Measurements from ENCODE around the gene PRSS16.

The PRSS16 gene

DNA sequence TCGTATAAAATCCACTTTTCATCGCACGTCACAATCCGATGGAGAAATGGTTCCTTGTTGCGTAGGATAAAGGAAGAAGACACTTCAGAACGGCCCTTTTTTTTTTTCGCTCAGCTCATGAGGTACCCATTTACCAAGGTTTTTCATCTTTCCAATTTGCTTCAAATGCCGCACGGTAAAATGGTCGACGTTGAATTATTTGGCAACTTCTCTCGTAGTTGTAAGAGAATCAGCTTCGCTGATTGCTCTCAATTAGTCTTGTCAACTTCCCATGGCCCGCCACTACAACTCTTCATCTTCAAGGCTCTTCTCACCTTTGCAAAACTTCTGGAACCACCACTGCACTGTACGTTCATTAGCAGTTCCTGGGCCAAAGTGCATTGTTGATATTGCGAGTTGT is 35.8 kb downstream of the PRSS16 start:
- TF ChIP-seq, protein P1, sequence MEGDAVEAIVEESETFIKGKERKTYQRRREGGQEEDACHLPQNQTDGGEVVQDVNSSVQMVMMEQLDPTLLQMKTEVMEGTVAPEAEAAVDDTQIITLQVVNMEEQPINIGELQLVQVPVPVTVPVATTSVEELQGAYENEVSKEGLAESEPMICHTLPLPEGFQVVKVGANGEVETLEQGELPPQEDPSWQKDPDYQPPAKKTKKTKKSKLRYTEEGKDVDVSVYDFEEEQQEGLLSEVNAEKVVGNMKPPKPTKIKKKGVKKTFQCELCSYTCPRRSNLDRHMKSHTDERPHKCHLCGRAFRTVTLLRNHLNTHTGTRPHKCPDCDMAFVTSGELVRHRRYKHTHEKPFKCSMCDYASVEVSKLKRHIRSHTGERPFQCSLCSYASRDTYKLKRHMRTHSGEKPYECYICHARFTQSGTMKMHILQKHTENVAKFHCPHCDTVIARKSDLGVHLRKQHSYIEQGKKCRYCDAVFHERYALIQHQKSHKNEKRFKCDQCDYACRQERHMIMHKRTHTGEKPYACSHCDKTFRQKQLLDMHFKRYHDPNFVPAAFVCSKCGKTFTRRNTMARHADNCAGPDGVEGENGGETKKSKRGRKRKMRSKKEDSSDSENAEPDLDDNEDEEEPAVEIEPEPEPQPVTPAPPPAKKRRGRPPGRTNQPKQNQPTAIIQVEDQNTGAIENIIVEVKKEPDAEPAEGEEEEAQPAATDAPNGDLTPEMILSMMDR (IDR thresholded peaks at IDR 0.05; ENCODE audit: extremely low read depth, insufficient read depth, missing control alignments) = no peak
- in situ Hi-C loops (cut with MboI; ENCODE audit: low pct_unique_long_range_greater_than_20kb, low sequenced_read_pairs, unreplicated experiment) = no loop called here
- no peak for DNase-seq (ENCODE audit: low spot score)

DNA sequence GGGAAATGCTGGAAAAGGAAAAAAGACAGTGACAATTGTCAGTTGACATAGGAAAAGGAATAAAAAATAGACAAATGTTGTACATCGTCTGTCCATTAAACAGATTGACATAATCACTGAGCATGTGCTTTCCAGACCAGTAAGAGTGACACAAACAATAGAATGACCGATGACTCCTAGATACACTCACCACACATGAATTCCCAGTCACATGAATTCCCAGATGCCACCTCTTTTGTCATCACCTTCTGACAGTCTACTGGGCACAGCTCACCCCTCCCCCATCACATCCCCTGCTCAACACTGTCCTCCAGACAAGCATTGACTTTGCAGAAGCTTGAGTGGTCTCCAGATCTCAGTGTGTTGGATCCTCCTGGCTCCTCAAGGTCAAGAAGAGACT is 38.6 kb downstream of the PRSS16 start:
- in situ Hi-C loops (cut with MboI; ENCODE audit: low pct_unique_long_range_greater_than_20kb, low sequenced_read_pairs, unreplicated experiment) = no loop called here
- DNase-seq (ENCODE audit: low spot score) = no peak
- TF ChIP-seq, protein P1 (IDR thresholded peaks at IDR 0.05; ENCODE audit: extremely low read depth, insufficient read depth, missing control alignments) = no peak

DNA sequence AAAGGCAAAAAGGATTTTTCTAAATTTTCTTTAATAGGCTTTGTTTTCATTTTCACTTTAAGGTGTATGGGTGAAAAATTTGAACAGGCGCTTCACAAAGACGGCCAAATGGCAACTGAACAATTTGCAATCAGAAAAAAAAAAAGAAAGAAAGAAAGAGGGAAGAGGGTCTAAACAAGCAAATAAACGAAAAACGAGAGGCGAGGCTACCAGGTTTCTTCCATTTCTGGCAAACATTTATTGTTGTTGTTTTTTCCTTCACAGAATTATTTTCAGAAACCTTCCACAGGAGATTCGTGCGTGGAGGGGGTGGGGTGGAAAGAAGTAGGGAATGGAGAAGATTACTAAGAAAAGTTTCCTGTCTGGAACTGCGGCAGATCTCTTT is 40.2 kb downstream of the PRSS16 start:
- in situ Hi-C loops (cut with MboI; ENCODE audit: low pct_unique_long_range_greater_than_20kb, low sequenced_read_pairs, unreplicated experiment) = no loop called here
- TF ChIP-seq, protein P1 (IDR thresholded peaks at IDR 0.05; ENCODE audit: extremely low read depth, insufficient read depth, missing control alignments) = no peak
- no peak for DNase-seq (ENCODE audit: low spot score)

DNA sequence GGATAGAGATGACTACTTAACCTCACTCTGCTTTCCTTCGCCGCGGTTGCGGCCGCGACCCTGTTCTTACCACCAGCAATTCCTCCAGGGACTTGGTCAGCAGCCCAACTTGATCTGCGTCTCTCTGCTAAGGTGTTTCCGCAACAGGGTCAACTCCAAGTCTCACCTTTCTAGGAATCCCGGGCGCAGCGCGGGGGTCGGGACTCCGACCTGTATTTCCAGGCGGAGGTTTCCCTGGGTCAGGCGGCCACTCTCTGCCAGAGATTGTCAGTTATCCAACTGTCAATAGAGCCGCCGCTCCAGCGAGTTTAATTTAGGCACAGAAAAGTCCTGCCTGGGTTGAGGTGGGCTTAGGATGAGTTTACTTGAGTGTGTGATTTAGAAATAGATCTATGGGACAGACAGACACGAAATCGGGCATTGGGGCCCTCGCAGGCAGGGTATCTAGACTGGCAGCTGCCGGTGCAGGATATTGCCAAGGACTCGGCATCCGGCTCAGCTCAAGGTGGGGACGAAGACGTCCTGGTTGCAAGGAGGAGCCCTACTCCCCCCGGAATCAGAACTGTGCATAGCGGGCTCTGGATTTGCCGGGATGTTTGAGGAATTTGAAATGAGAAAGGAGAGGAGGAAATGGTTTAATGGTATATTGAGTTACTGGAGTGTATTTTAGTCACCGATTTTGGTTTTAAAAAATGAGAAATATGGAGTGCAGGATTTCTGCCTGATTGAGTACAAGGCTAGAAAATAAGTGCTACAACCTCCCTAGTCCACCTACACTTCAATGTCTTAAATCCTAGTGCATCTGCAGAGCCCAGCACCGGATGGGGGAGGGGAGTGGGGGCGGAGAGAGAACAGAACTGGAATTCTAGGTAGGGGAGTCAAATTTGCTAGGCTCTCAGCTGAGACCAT is 40.9 kb downstream of the PRSS16 start:
- TF ChIP-seq, protein P1 (IDR thresholded peaks at IDR 0.05; ENCODE audit: extremely low read depth, insufficient read depth, missing control alignments) = no peak
- in situ Hi-C loops (cut with MboI; ENCODE audit: low pct_unique_long_range_greater_than_20kb, low sequenced_read_pairs, unreplicated experiment) = no loop called here
- no peak for DNase-seq (ENCODE audit: low spot score)

DNA sequence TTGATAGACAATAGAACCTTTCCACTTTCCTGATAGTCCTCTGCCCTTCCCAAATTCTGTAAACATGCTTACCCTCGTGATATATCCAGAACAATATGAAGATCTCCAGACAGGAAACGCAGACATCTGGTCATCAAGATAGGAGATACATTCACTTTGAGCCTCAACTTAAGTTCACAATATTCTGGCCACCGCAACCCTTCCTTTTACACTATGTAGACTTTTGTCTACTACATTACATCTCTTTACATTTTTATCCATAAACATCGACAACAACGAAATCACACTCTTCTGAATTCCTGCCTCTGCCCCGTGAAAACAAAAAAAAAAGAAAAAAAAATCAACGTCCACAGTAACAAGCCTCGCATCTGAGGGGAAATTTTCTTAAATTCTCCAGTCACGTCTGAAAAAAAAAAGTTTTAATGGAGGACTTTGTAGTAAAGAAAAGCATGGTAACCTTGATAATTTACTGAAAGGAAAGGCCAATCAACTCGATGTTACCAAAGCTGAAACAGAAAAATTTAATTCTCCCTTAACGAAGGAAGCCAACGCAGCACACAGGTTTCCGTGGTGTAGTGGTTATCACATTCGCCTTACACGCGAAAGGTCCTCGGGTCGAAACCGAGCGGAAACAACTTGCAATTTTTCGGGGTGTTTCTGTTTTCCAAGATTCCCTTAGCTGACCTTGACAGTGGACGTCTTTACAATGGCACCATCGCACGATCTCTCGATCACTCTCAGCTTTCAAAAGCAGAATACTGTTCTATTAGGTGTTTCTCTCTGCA is 42.8 kb downstream of the PRSS16 start:
- no peak for DNase-seq (ENCODE audit: low spot score)

DNA sequence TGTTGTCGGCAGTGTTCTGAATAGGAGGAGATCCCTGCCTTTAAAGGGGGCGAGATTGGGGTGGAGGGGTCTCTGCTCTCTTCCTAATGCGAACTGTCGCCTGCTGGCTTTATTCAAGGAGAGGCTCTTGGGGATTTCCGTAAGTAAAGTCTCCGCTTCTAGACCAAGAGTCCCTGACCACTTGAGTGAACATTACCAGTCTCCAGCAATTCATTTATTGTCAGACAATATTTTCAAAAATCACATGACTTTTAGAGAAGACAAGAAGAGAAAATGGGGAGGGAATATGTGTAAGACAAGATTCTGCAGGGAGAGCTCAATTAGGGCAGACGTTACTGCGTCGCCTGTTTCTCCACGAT is 43.3 kb downstream of the PRSS16 start:
- no peak for DNase-seq (ENCODE audit: low spot score)
- in situ Hi-C loops (cut with MboI; ENCODE audit: low pct_unique_long_range_greater_than_20kb, low sequenced_read_pairs, unreplicated experiment) = no loop called here
- TF ChIP-seq, protein P1 (IDR thresholded peaks at IDR 0.05; ENCODE audit: extremely low read depth, insufficient read depth, missing control alignments) = no peak

More for the DNA sequence above, 42.8 kb downstream of the PRSS16 start:
- in situ Hi-C loops (cut with MboI; ENCODE audit: low pct_unique_long_range_greater_than_20kb, low sequenced_read_pairs, unreplicated experiment) = no loop called here
- TF ChIP-seq, protein P1 (IDR thresholded peaks at IDR 0.05; ENCODE audit: extremely low read depth, insufficient read depth, missing control alignments) = no peak

Measured in GM13977 (cell line).